Kidney glomerular epithelial cell (primary cell): ENCODE measurements around the gene TK2.
"Not testable (repeated sequence)": the region's sequence is repeated elsewhere in the genome, so short reads cannot be mapped to it uniquely, and the experiment has no call there.

ENCODE experiments used
- DNase-seq: peaks from one replicate; lab custom pipeline; 2025; lab: John Stamatoyannopoulos, UW

Gene TK2

DNA sequence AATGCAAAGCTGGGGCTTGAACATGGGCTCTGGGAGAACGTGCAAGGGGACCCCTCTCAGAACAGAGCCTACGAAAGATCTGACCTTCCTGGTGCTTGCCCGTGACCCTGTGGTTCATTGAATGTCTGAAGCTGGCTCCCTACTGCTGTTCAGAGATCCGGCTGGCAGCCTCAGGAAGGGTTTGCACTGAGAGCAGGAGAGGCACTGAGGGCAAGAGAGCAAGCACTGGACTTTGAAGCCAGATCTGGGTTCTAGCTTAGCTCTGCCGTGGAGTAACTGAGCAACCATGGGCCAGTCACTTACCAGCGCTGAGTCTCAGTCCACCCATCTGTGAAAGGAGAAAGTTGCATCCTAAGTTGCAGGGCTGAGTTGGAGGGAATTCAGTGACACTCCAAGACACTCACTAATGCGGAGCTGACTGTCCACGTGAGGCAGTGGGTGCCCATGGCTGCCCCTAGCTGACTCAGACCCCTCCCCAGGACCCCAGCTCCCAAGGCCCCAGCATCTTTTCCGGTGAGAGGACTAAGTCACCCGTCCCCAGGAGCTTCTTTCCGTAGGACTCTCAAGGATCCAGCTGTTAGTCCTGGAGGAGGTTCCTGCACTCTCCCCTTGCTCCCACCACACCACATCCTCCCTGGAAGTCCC, 81.5 kb downstream of the TK2 start:
- DNase-seq, result no peak

DNA sequence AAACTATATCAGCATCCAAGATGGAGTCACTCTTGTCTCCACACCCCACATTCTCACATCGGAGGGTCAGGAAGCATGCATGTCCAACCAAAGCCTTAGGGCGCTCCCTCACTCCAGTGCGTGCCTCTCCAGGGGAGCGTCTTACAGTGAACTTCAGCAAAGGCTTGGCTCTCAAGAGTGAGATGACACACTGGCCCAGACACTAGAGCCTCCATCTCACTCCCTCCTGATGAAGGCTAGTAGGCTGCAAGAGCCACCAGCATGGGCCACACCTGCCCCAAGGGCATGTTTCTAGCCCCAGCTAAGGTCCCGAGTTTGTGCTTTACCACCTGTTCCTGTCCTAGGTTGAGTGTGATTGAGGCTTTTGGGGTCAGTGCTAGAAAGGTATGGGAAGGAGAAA, 82.3 kb downstream of the TK2 start:
- DNase-seq, result no peak

DNA sequence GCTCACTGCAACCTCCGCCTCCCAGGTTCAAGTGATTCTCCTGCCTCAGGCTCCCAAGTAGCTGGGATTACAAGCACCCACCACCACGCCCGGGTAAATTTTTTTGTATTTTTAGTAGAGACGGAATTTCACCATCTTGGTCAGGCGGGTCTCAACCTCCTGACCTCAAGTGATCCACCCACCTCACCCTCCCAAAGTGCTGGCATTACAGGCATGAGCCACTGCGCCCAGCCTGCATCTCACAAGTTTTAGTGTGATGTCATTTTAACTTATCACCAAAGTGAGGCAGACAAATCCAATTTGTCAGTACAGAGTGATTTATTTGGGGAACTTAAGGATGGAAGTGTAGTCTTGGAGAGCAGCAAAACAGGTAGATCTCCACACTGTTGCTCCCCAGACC, 83.3 kb downstream of the TK2 start:
- DNase-seq, result not testable (repeated sequence)

DNA sequence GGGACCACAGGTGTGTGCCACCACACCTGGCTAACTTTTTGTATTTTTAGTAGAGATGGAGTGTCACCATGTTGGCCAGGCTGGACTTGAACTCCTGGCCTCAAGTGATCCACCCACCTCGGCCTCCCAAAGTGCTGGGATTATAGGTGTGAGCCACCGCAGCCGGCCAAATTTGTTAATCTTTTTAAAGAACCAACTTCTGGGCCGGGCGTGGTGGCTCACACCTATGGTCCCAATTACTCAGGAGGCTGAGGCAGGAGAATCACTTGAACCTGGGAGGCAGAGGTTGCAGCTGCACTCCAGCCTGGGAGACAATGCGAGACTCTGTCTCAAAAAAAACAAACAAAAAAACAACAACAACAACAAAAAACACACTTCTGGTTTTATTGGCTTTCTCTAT, 84.0 kb downstream of the TK2 start:
- DNase-seq, result not testable (repeated sequence)

DNA sequence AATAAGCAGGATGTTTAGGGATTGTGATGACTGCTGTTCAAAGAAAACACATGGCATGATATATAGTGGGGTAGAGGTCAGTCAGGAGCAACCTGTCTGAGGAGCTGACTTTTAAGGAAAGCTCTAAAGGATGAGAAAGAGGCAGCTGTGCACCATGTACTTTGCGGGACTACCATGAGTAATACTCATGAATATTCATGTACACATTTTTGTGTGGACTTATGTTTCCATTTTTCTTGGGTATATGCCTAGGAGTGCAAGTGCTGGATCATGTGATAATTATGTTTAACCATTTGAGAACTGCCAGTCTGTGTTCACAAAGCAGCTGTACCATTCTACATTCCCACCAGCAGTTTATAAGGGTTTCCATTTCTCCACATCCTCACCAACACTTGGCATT, 87.0 kb downstream of the TK2 start:
- no peak for DNase-seq

DNA sequence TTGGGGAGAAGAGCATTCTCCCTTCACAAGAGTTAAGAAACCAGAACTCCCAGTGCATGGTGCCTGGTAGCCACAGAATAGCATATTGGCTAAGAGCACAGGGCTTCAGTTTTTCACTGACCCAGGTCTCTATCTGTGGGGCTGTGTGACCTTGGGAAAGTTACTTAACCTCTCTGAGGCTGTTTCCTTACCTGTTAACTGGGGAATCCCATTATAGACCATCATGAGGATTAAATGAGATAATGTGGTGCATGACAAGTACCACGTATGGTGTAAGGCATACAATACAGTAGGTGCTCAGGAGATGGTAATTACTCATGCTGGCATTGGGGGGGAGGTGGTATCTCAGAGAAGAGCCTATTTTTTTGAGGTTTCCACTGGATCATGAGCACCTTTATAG, 89.2 kb downstream of the TK2 start:
- no peak for DNase-seq

DNA sequence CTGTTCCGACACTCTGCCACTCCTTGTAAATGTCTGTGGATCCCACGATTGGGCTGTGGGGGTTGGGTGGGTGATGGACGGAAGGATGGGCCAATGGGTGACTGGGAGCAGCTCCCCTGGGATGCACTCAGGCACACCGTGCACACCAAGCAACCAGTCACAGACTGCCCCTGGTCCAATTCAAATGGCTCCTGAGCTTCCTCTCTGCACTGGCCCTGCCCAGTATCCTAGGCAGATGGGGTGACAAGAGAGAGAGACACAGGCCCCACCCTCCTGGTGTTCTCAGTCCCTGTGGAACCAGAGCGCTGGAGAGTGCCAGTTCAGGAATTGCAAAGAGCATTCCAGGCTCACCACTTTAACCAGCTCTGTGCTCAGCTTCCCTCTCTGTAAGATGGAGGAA, 90.0 kb downstream of the TK2 start:
- no peak for DNase-seq

DNA sequence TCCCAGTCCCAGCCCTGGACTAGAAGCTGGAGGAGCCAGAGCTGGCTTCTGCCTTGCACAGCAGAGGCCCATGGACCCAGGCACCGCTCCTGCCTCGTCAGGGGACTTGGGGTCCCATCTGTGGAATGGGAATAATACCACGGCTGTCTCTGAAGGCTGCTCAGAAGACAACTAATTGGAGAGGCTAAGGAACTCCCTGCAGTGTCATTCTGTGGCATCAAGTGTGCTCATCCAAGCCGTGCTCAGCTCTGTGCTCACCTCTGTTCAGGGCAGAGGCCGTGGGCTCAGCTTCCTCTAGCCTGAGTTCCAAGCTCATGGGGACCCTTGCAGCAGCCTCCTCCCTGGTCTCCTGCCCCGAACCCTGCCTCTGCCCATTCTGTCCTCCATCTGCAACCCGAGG, 91.1 kb downstream of the TK2 start:
- no peak for DNase-seq

DNA sequence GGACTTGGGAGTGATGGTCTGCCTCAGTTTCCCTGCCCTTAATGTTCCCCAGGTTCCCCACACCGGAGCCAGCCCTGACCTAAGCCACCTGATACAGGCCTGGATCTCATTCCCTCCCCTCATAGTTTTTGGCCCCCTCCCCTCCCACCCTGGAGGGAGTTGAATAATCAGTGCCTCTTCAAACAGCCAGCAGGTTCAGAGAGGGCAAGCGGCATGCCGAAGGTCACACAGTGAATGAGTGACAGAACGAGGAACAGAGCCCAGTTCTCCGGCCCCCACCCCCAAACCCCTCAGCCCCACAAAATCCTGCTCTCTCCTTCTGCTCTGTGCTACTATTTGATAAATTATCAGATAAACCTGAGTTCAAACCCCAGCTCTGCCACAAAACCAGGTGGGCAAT, 91.6 kb downstream of the TK2 start:
- no peak for DNase-seq
